Ascending aorta (tissue), 2 donors: ENCODE data around the gene ZNF83. TPM values are rescaled to one million over a fixed set of nuclear protein-coding genes. Genes with fewer than 3 reads are reported as not detected.

Experiments
- DNase-seq, 2 donors: peaks; one replicate each; pipeline ENCODE4 v3.0.0-alpha.2; 2019; ENCODE audit warnings: low spot score in 2 of 2
- H3K27ac ChIP-seq, 2 donors: fragments of 200-600 bp; sonication (generic); one replicate each; pipeline ENCODE4 v1.5.1; 2016 to 2017; ENCODE audit warnings: mild to moderate bottlenecking in 1 of 2
- H3K27me3 ChIP-seq: fragments of 200-600 bp; sonication (generic); one replicate; pipeline ENCODE4 v1.5.1; 2017
- H3K36me3 ChIP-seq, 2 donors: fragments of 200-600 bp; sonication (generic); one replicate each; pipeline ENCODE4 v1.5.1; 2016
- H3K4me1 ChIP-seq, 2 donors: fragments of 200-600 bp; sonication (generic); one replicate each; pipeline ENCODE4 v1.5.1; 2016 to 2017; ENCODE audit warnings: mild to moderate bottlenecking in 1 of 2
- H3K4me3 ChIP-seq, 2 donors: fragments of 200-600 bp; sonication (generic); one replicate each; pipeline ENCODE4 v1.5.1; 2016 to 2017; ENCODE audit warnings: mild to moderate bottlenecking in 1 of 2
- H3K9me3 ChIP-seq, 2 donors: fragments of 200-600 bp; sonication (generic); one replicate each; pipeline ENCODE4 v1.5.1; 2016
- intact Hi-C: fragments of 100-400 bp; cut with DNase I; formaldehyde crosslinking; loops from one replicate; pipeline ENCODE4 v1.15.1; 2023
- total RNA-seq: library from RNA; depleted of rRNA; stranded (reverse); fragments of >200 nt; gene quantifications from one replicate; pipeline ENCODE4 v1.1.0, GENCODE V29; 2016
- TF ChIP-seq, protein P1 (sequence below), 3 experiments: fragments of 200-600 bp in 2 of 3; fragments of 450-650 bp in 1 of 3; sonication (generic) in 2 of 3; IDR thresholded peaks; one replicate each; pipeline ENCODE4 v1.5.1; 2016 to 2019; ENCODE audit warnings: antibody characterized with exemption in 3 of 3, mild to moderate bottlenecking in 1 of 3, moderate library complexity in 1 of 3

ZNF83 gene
- total RNA-seq, 1 donor from 2014 or later = 29.1 TPM

DNA sequence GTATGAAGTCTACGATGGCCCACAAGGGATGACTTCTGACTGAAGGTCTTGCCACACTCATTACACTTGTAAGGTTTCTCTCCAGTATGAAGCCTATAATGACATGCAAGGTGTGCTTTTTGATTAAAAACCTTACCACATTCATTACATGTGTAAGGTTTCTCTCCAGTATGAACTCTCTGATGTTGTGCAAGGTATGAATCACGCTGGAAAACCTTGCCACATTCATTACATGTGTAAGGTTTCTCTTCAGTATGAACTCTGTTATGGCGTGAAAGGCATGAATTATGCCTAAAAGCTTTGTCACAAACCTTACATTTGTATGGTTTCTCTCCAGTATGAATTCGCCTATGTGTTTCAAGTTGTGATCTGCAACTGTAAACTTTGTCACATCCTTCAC is 15.0 kb upstream of the ZNF83 start:
- Histone ChIP-seq H3K9me3 (no peaks in the 10 kb centered on the region), H3K4me1 (peaks cover 6 to 9% of the 10 kb centered on the region in 2 donors), H3K27ac (no peak overlapping the region), H3K36me3 (peaks cover 34 to 50% of the 10 kb centered on the region in 2 donors), H3K27me3 (no peaks in the 10 kb centered on the region), H3K4me3 (no peak overlapping the region)
- DNase-seq = no peak
- intact Hi-C loops = no loop called here
- TF ChIP-seq, protein P1, sequence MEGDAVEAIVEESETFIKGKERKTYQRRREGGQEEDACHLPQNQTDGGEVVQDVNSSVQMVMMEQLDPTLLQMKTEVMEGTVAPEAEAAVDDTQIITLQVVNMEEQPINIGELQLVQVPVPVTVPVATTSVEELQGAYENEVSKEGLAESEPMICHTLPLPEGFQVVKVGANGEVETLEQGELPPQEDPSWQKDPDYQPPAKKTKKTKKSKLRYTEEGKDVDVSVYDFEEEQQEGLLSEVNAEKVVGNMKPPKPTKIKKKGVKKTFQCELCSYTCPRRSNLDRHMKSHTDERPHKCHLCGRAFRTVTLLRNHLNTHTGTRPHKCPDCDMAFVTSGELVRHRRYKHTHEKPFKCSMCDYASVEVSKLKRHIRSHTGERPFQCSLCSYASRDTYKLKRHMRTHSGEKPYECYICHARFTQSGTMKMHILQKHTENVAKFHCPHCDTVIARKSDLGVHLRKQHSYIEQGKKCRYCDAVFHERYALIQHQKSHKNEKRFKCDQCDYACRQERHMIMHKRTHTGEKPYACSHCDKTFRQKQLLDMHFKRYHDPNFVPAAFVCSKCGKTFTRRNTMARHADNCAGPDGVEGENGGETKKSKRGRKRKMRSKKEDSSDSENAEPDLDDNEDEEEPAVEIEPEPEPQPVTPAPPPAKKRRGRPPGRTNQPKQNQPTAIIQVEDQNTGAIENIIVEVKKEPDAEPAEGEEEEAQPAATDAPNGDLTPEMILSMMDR (IDR thresholded peaks at IDR 0.05) = no peak

- Histone ChIP-seq H3K36me3 (peaks cover 34 to 44% of the 10 kb centered on the region in 2 donors), H3K4me1 (peaks cover 15 to 18% of the 10 kb centered on the region in 2 donors), H3K4me3 (no peak overlapping the region), H3K9me3 (peaks cover 0 to 3% of the 10 kb centered on the region in 2 donors), H3K27me3 (no peaks in the 10 kb centered on the region), H3K27ac (no peak overlapping the region)
- TF ChIP-seq, protein P1 (IDR thresholded peaks at IDR 0.05) = no peak
- no peak for DNase-seq
- intact Hi-C loops = no loop called here
Observed at GRCh38 chr19:52651956-52652355, 13.8 kb upstream of the ZNF83 start.

GRCh38 chr19:52648336-52649016 is 10.3 kb upstream of the ZNF83 start:
- no peaks in the 10 kb centered on the region for H3K27me3 ChIP-seq
- no peak for DNase-seq
- peak overlapping the region in 1 of 2 donors; percentile 33 for H3K4me3 ChIP-seq
- peak overlapping the region; percentile 77 to 89 for H3K27ac ChIP-seq
- intact Hi-C loops = loop anchor here (2.0 kb wide), 1 partner anchor 44 kb away; no protein-coding TSS in a partner anchor
- TF ChIP-seq, protein P1 (IDR thresholded peaks at IDR 0.05) = no peak
- H3K36me3 ChIP-seq = peaks cover 15 to 16% of the 10 kb centered on the region in 2 donors
- peaks cover 0 to 5% of the 10 kb centered on the region in 2 donors for H3K9me3 ChIP-seq
- peaks cover 18 to 19% of the 10 kb centered on the region in 2 donors for H3K4me1 ChIP-seq

DNA sequence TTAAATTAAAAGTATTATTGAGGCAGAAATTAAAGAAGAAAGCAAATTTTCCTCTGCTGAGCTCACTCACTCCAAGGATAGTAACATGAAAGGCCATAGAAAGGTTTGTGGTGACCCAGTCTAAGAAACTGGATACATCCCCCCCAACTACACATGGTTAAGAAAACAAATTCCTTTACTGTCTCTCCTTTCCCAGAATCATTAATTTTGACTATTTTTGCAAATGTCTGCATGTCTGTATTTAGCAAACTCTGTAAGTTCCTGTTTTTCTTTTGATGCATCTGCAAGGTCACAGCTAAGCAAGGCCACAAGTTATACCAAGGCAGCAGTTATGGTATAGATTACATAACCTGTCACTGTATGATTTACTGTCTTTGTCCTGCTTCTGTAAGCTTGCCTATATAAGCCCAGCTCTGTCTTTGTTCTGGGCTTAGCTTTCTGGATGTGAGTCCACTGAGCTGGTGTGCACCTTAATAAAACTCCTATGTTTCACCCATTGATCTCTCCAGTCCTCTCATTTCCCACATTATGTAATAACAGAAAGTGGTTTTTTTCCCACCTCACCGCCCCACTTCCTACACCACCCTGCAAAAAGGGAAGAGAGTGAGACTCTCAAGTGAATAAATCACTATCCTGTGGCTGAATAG is 8.5 kb upstream of the ZNF83 start:
- intact Hi-C loops = no loop called here
- peak overlapping the region; percentile 77 to 89 for H3K27ac ChIP-seq

GRCh38 chr19:52640916-52641315 is 2.8 kb upstream of the ZNF83 start:
- intact Hi-C loops = no loop called here
- DNase-seq = no peak
- H3K4me3 ChIP-seq = no peak overlapping the region
- no peaks in the 10 kb centered on the region for H3K9me3 ChIP-seq
- no peaks in the 10 kb centered on the region for H3K36me3 ChIP-seq
- peaks cover 0 to 14% of the 10 kb centered on the region in 2 donors for H3K4me1 ChIP-seq
- H3K27me3 ChIP-seq = no peaks in the 10 kb centered on the region
- TF ChIP-seq, protein P1 (IDR thresholded peaks at IDR 0.05) = no peak
- H3K27ac ChIP-seq = no peak overlapping the region

More for the DNA sequence above, 8.5 kb upstream of the ZNF83 start:
- H3K27me3 ChIP-seq = no peaks in the 10 kb centered on the region
- no peak overlapping the region for H3K4me3 ChIP-seq
- H3K9me3 ChIP-seq = peaks cover 0 to 5% of the 10 kb centered on the region in 2 donors
- peaks cover 18 to 19% of the 10 kb centered on the region in 2 donors for H3K4me1 ChIP-seq
- H3K36me3 ChIP-seq = no peaks in the 10 kb centered on the region
- TF ChIP-seq, protein P1 (IDR thresholded peaks at IDR 0.05) = no peak
- DNase-seq = no peak
